DND-41 (cell line): ENCODE measurements around the gene GLT8D1.
"Not testable (repeated sequence)": the region's sequence is repeated elsewhere in the genome, so short reads cannot be mapped to it uniquely, and the experiment has no call there.

Source experiments
- ATAC-seq: fragments of 200-7000 bp; cut with Tn5 transposase; 3 replicates; pipeline ENCODE4 v1.9.1; 2021; ENCODE audit warnings: low read depth; ENCODE audit not compliant: insufficient read depth
- DNase-seq: peaks from one replicate; pipeline ENCODE4 v3.0.0-alpha.2; 2020
- H2AFZ ChIP-seq: 2 replicates; pipeline ENCODE4 v1.6.0; 2012; ENCODE audit warnings: low read depth, low read length
- H3K27ac ChIP-seq: 2 replicates; pipeline ENCODE4 v1.5.1; 2012; ENCODE audit warnings: low read length, inconsistent platforms
- H3K27me3 ChIP-seq: fragments of 200-600 bp; sonication (generic); 2 replicates; pipeline ENCODE4 v1.6.0; 2012; ENCODE audit warnings: low read length, mild to moderate bottlenecking, inconsistent platforms; ENCODE audit not compliant: insufficient read depth, poor library complexity
- H3K36me3 ChIP-seq: 2 replicates; pipeline ENCODE4 v1.5.1; 2012; ENCODE audit warnings: low read length, inconsistent platforms; ENCODE audit not compliant: insufficient read depth
- H3K4me1 ChIP-seq: 2 replicates; pipeline ENCODE4 v1.5.1; 2012; ENCODE audit warnings: mild to moderate bottlenecking, low read length; ENCODE audit not compliant: insufficient read depth
- H3K4me2 ChIP-seq: 2 replicates; pipeline ENCODE4 v1.6.0; 2012; ENCODE audit warnings: mild to moderate bottlenecking, moderate library complexity, low read length, inconsistent platforms; ENCODE audit not compliant: insufficient read depth
- H3K4me3 ChIP-seq, 2 experiments: fragments of 200-600 bp in 1 of 2; shearing (Covaris generic) in 1 of 2; 2 replicates each; pipeline ENCODE4 v1.5.1; 2012 to 2016; ENCODE audit warnings: inconsistent platforms in 2 of 2, low read length in 2 of 2, mild to moderate bottlenecking in 2 of 2, low read depth in 1 of 2, moderate library complexity in 1 of 2
- H3K79me2 ChIP-seq: 2 replicates; pipeline ENCODE4 v1.6.0; 2012; ENCODE audit warnings: low read length, inconsistent platforms; ENCODE audit not compliant: insufficient read depth
- H3K9ac ChIP-seq: 2 replicates; pipeline ENCODE4 v1.6.0; 2012; ENCODE audit warnings: low read depth, mild to moderate bottlenecking, inconsistent platforms, low read length, moderate library complexity
- H3K9me3 ChIP-seq: 2 replicates; pipeline ENCODE4 v1.5.1; 2012; ENCODE audit warnings: low read length, moderate library complexity, mild to moderate bottlenecking, inconsistent platforms; ENCODE audit not compliant: insufficient read depth, severe bottlenecking
- H4K20me1 ChIP-seq: 2 replicates; pipeline ENCODE4 v1.6.0; 2012; ENCODE audit warnings: low read length; ENCODE audit not compliant: insufficient read depth
- EZH2 ChIP-seq: IDR thresholded peaks from 3 replicates; pipeline ENCODE4 v1.6.1; 2012; ENCODE audit warnings: borderline replicate concordance, low read depth, mild to moderate bottlenecking, moderate library complexity, low read length, inconsistent platforms; ENCODE audit not compliant: severe bottlenecking
- TF ChIP-seq, protein P1 (sequence below): IDR thresholded peaks from 2 replicates; pipeline ENCODE4 v1.5.1; 2012; ENCODE audit warnings: borderline replicate concordance, low read length, moderate library complexity, mild to moderate bottlenecking; ENCODE audit not compliant: poor library complexity, severe bottlenecking; ENCODE audit errors: extremely low read depth

GLT8D1 gene

GRCh38 chr3:52730681-52731080 lies 25.1 kb upstream of the GLT8D1 start:
- ATAC-seq (no peak), DNase-seq (no peak)
- no peaks in the 10 kb centered on the region for H3K79me2 ChIP-seq
- peaks cover 3% of the 10 kb centered on the region for H3K9me3 ChIP-seq
- no peaks in the 10 kb centered on the region for H3K27me3 ChIP-seq
- H4K20me1 ChIP-seq = no peaks in the 10 kb centered on the region
- no peaks in the 10 kb centered on the region for H3K4me1 ChIP-seq
- peaks cover 53% of the 10 kb centered on the region for H3K36me3 ChIP-seq
- no peak overlapping the region for H3K4me2 ChIP-seq
- H3K4me3 ChIP-seq = no peak overlapping the region
- no peak for TF ChIP-seq EZH2
- TF ChIP-seq, protein P1, sequence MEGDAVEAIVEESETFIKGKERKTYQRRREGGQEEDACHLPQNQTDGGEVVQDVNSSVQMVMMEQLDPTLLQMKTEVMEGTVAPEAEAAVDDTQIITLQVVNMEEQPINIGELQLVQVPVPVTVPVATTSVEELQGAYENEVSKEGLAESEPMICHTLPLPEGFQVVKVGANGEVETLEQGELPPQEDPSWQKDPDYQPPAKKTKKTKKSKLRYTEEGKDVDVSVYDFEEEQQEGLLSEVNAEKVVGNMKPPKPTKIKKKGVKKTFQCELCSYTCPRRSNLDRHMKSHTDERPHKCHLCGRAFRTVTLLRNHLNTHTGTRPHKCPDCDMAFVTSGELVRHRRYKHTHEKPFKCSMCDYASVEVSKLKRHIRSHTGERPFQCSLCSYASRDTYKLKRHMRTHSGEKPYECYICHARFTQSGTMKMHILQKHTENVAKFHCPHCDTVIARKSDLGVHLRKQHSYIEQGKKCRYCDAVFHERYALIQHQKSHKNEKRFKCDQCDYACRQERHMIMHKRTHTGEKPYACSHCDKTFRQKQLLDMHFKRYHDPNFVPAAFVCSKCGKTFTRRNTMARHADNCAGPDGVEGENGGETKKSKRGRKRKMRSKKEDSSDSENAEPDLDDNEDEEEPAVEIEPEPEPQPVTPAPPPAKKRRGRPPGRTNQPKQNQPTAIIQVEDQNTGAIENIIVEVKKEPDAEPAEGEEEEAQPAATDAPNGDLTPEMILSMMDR = no peak
- H3K9ac ChIP-seq = no peak overlapping the region
- H3K27ac ChIP-seq = no peak overlapping the region
- H2AFZ ChIP-seq = no peak overlapping the region

- H3K4me2 ChIP-seq, H3K4me3 ChIP-seq, H3K27me3 ChIP-seq, H2AFZ ChIP-seq, H3K27ac ChIP-seq, H3K9ac ChIP-seq, H3K4me1 ChIP-seq, ATAC-seq, H4K20me1 ChIP-seq, H3K9me3 ChIP-seq, H3K79me2 ChIP-seq: not testable (repeated sequence)
- DNase-seq = peak; percentile 30
- H3K36me3 ChIP-seq = peaks cover 42% of the 10 kb centered on the region
Measured at GRCh38 chr3:52728753-52729152, 23.2 kb upstream of the GLT8D1 start.

GRCh38 chr3:52724511-52724910 lies 18.9 kb upstream of the GLT8D1 start:
- H2AFZ ChIP-seq = no peak overlapping the region
- H3K27ac ChIP-seq = no peak overlapping the region
- no peak overlapping the region for H3K9ac ChIP-seq
- H3K27me3 ChIP-seq = no peaks in the 10 kb centered on the region
- no peak for DNase-seq
- peaks cover 32% of the 10 kb centered on the region for H3K4me1 ChIP-seq
- no peak overlapping the region for H3K4me3 ChIP-seq
- no peaks in the 10 kb centered on the region for H3K79me2 ChIP-seq
- no peak overlapping the region for H3K4me2 ChIP-seq
- peaks cover 3% of the 10 kb centered on the region for H3K9me3 ChIP-seq
- 0 out of 2 replicates have a peak, but pooled peaks cover 5% of the 10 kb centered on the region for H4K20me1 ChIP-seq
- no peak for ATAC-seq
- TF ChIP-seq EZH2 = no peak
- TF ChIP-seq, protein P1 = no peak
- peaks cover 8% of the 10 kb centered on the region; the same call in 1 of the 2 replicates for H3K36me3 ChIP-seq

GRCh38 chr3:52723935-52724334 lies 18.3 kb upstream of the GLT8D1 start:
- no peak overlapping the region for H3K4me3 ChIP-seq
- H3K27ac ChIP-seq = no peak overlapping the region
- H2AFZ ChIP-seq = no peak overlapping the region
- DNase-seq = no peak
- peaks cover 10% of the 10 kb centered on the region for H3K36me3 ChIP-seq
- peaks cover 32% of the 10 kb centered on the region for H3K4me1 ChIP-seq
- TF ChIP-seq, protein P1 = no peak
- TF ChIP-seq EZH2 = no peak
- no peaks in the 10 kb centered on the region for H3K79me2 ChIP-seq
- 0 out of 2 replicates have a peak, but pooled peaks cover 5% of the 10 kb centered on the region for H4K20me1 ChIP-seq
- ATAC-seq = no peak
- H3K27me3 ChIP-seq = no peaks in the 10 kb centered on the region
- H3K9me3 ChIP-seq = peaks cover 3% of the 10 kb centered on the region
- H3K9ac ChIP-seq = no peak overlapping the region
- H3K4me2 ChIP-seq = no peak overlapping the region
